K562 (cell line): ENCODE measurements around the gene FOSL1. TPM values are rescaled to one million over a fixed set of nuclear protein-coding genes. Genes with fewer than 3 reads are reported as not detected.
"Not testable (repeated sequence)": the region's sequence is repeated elsewhere in the genome, so short reads cannot be mapped to it uniquely, and the experiment has no call there.

Experiments used
- ATAC-seq: fragments of 200-7000 bp; cut with Tn5 transposase; 3 replicates; pipeline ENCODE4 v1.9.1; 2020; ENCODE audit warnings: moderate library complexity
- BruUV-seq: library from RNA; stranded (reverse); fragments of 400-500 nt; replicated peaks from 2 replicates; lab custom pipeline; 2021; lab: Mats Ljungman, UMichigan
- CTCF ChIA-PET: fragments of 300-600 bp; formaldehyde crosslinking; extraction: SDS; loops from one replicate; lab custom pipeline; 2021; ENCODE audit warnings: low intra/inter-chr PET ratio; lab: Yijun Ruan, JAX
- POLR2A ChIA-PET: fragments of 300-600, 350-650 bp; sonication (Branson Sonifier 250); formaldehyde crosslinking; extraction: SDS; loops from one replicate; lab custom pipeline; 2021; ENCODE audit warnings: antibody characterized with exemption, inconsistent platforms; lab: Yijun Ruan, JAX
- DNase-seq, 4 experiments: peaks; one replicate each; pipeline versions ENCODE4 v3.0.0 to v3.0.0-alpha.2; 2011 to 2018; ENCODE audit warnings: low spot score in 3 of 4, mixed read lengths in 3 of 4; ENCODE audit errors: extremely low read depth in 1 of 4
- FAIRE-seq: peaks from 2 replicates; lab custom pipeline; 2011; peaks lifted over from hg19 to GRCh38; lab: Jason Lieb, UNC
- H2AFZ ChIP-seq: 2 replicates; pipeline ENCODE4 v1.6.0; 2011; ENCODE audit warnings: low read depth, low read length, control low read depth, inconsistent platforms
- H3K27ac ChIP-seq: fragments of 200-600 bp; 3 replicates; pipeline ENCODE4 v1.8.0; 2011; ENCODE audit warnings: low read depth, mild to moderate bottlenecking, control low read depth, inconsistent platforms, low read length, moderate library complexity, mixed read lengths; ENCODE audit errors: extremely low read depth
- H3K27me3 ChIP-seq, 2 experiments: fragments of 300-600 bp in 1 of 2; 2 replicates in 1 of 2; 3 replicates in 1 of 2; pipeline versions ENCODE4 v1.6.0 to v1.8.0; 2011; ENCODE audit warnings: inconsistent platforms in 2 of 2, low read length in 2 of 2, mild to moderate bottlenecking in 1 of 2, mixed read lengths in 1 of 2, moderate library complexity in 1 of 2; ENCODE audit not compliant: control insufficient read depth in 2 of 2, insufficient read depth in 2 of 2
- H3K36me3 ChIP-seq: fragments of 300-600 bp; 3 replicates; pipeline ENCODE4 v1.8.0; 2011; ENCODE audit warnings: mild to moderate bottlenecking, low read length, inconsistent platforms; ENCODE audit not compliant: control insufficient read depth, insufficient read depth
- H3K4me1 ChIP-seq, 2 experiments: fragments of 200-600 bp in 1 of 2; replicated peaks in 1 of 2; 2 replicates in 1 of 2; 3 replicates in 1 of 2; pipeline versions ENCODE4 v1.5.1 to v1.8.0; 2011; ENCODE audit warnings: inconsistent platforms in 2 of 2, low read length in 2 of 2, mild to moderate bottlenecking in 1 of 2, mixed read lengths in 1 of 2, moderate library complexity in 1 of 2; ENCODE audit not compliant: control insufficient read depth in 2 of 2, insufficient read depth in 2 of 2
- H3K4me2 ChIP-seq: 2 replicates; pipeline ENCODE4 v1.6.1; 2011; ENCODE audit warnings: low read length, control low read depth, inconsistent platforms, mixed read lengths; ENCODE audit not compliant: insufficient read depth
- H3K4me3 ChIP-seq: fragments of 200-600 bp; sonication (generic), shearing (Covaris generic); 2 replicates; pipeline ENCODE4 v1.5.1; 2016; ENCODE audit warnings: control low read depth, inconsistent platforms
- H3K79me2 ChIP-seq: fragments of 200-600 bp; 3 replicates; pipeline ENCODE4 v1.8.0; 2011; ENCODE audit warnings: low read length, inconsistent platforms; ENCODE audit not compliant: control insufficient read depth, insufficient read depth
- H3K9ac ChIP-seq, 2 experiments: 2 replicates each; pipeline versions ENCODE4 v1.6.0 to v1.6.1; 2011; ENCODE audit warnings: low read depth in 2 of 2, low read length in 2 of 2, control low read depth in 1 of 2, inconsistent platforms in 1 of 2, mild to moderate bottlenecking in 1 of 2, mixed read lengths in 1 of 2; ENCODE audit not compliant: insufficient read depth in 1 of 2
- H3K9me1 ChIP-seq: one replicate; pipeline ENCODE4 v1.6.0; 2011; ENCODE audit warnings: inconsistent platforms, mild to moderate bottlenecking, low read length, moderate library complexity; ENCODE audit not compliant: control insufficient read depth, insufficient read depth
- H3K9me3 ChIP-seq: replicated peaks from 2 replicates; pipeline ENCODE4 v1.5.1; 2011; ENCODE audit warnings: low read depth, low read length, inconsistent platforms; ENCODE audit not compliant: control insufficient read depth, insufficient read depth
- H4K20me1 ChIP-seq: replicated peaks from 2 replicates; pipeline ENCODE4 v1.6.1; 2011; ENCODE audit warnings: low read length, inconsistent platforms, mixed read lengths; ENCODE audit not compliant: control insufficient read depth, insufficient read depth
- PYGO2 ChIP-seq: fragments of 450-650 bp; IDR thresholded peaks from 2 replicates; pipeline ENCODE4 v1.6.1; 2016; ENCODE audit warnings: mild to moderate bottlenecking, missing genetic modification characterization, moderate library complexity, missing compliant biosample characterization
- RBM17 ChIP-seq: fragments of 200-400 bp; formaldehyde crosslinking; IDR thresholded peaks from 2 replicates; pipeline ENCODE4 v1.6.1; 2017; ENCODE audit warnings: low read depth, mild to moderate bottlenecking, low read length, borderline replicate concordance
- SETDB1 ChIP-seq: IDR thresholded peaks from one replicate; pipeline ENCODE4 v1.6.1; 2012; ENCODE audit warnings: low read length, control low read depth, inconsistent platforms
- WGBS: fragments of 100-300 bp; shearing (Covaris generic); methylation state at CpG from one replicate; pipeline ENCODE4 v1.1.6; 2016; ENCODE audit warnings: low coverage, mixed read lengths; ENCODE audit not compliant: insufficient coverage; ENCODE audit errors: missing lambda C conversion rate; 5-methylcytosine and 5-hydroxymethylcytosine counted together
- in situ Hi-C: fragments of 300-500 bp; cut with MboI; formaldehyde crosslinking; loops from 4 replicates; pipeline ENCODE4 v1.15.0; 2018; ENCODE audit warnings: inconsistent platforms, mixed read lengths
- intact Hi-C: fragments of 100-400 bp; cut with micrococcal nuclease; formaldehyde crosslinking; loops from 2 replicates; pipeline ENCODE4 v1.14.2; 2022
- polyA plus RNA-seq, 8 experiments: library from polyadenylated mRNA; depleted of rRNA in 4 of 8; stranded (reverse) in 5 of 8; unstranded in 3 of 8; fragments of >200 nt; fragmentation: Nextera tagmentation in 2 of 8; fragmentation: Illumina TruSeq in 1 of 8; extraction: Ambion mirVana in 2 of 8; extraction: Trizol in 1 of 8; gene quantifications; 2 replicates each; pipeline versions ENCODE4 v1.2.1 to v1.2.3, GENCODE V29; 2011 to 2014; ENCODE audit warnings: inconsistent platforms in 1 of 8, missing spikeins in 1 of 8
- total RNA-seq, 7 experiments: library from RNA; depleted of rRNA in 6 of 7; stranded (reverse); fragments of >200 nt in 6 of 7; fragmentation: Illumina TruSeq in 2 of 7; extraction: Trizol in 2 of 7; gene quantifications; 2 replicates each; pipeline versions ENCODE4 v1.2.1 to v1.2.3, GENCODE V29; 2011 to 2021; ENCODE audit warnings: low replicate concordance in 1 of 7

The FOSL1 gene
- total and polyA plus RNA-seq, 9 of the 15 experiments (the other 6 are each of a cell fraction or from before 2014, with no cell fraction given), result 3.5 to 39.6 (median 10.0) TPM

DNA sequence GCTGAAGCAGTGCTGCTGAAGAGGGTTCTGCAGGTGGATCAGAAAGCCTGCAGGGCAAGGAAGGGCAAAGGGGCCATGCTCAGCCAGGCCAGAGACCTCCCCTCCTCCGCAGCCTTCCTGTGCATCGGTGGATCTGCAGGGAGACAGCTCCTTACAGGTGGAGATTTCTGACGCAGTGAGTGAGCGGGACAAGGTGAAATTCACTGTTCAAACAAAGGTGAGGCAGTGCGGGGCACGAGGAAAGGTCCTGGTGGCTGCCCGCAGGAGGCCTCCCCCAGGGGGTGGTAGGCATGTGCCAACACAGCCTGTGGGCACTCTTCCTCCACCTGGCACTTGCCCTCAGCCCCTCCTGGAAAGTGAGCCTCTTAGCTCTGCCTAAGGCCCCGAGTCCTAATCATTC, 50.8 kb downstream of the FOSL1 start (continued):
- TF ChIP-seq PYGO2 (no peak), SETDB1 (no peak), RBM17 (no peak)

GRCh38 chr11:65848693-65849092, 51.5 kb downstream of the FOSL1 start:
- WGBS, result 31% methylated on average over 7 of the region's 7 CpGs
- H3K36me3 ChIP-seq, result peaks cover 25% of the 10 kb centered on the region; the same call in 2 of the 3 replicates
- BruUV-seq, result not testable (repeated sequence)

More at GRCh38 chr11:65848693-65849092, 51.5 kb downstream of the FOSL1 start:
- H3K4me2 ChIP-seq, H3K9ac ChIP-seq, H3K79me2 ChIP-seq, H4K20me1 ChIP-seq, H3K4me3 ChIP-seq, FAIRE-seq, in situ Hi-C loops, H3K27ac ChIP-seq, DNase-seq, H3K9me3 ChIP-seq, H2AFZ ChIP-seq, ATAC-seq, intact Hi-C loops, H3K27me3 ChIP-seq, H3K9me1 ChIP-seq: not testable (repeated sequence)
- CTCF ChIA-PET, result interaction anchor here (0.7 kb wide), 1 partner anchor 40 kb away, joined by 3 read pairs; no protein-coding TSS in a partner anchor
- peaks cover 0 to 21% of the 10 kb centered on the region in 2 experiments; a peak in 3 of 5 replicates for H3K4me1 ChIP-seq
- POLR2A ChIA-PET, result interaction anchor here (0.6 to 5.9 kb wide), 12 partner anchors 9 to 1141 kb away, joined by 3 to 67 read pairs (median 4); partner anchors contain the start of genes CCDC85B, CFL1, EHBP1L1 and FIBP
